DOHH2 (cell line): Measurements from ENCODE around the gene P3H3.

Experiments
- H3F3A ChIP-seq: fragments of 200-600 bp; sonication (generic), shearing (Covaris generic); 2 replicates; pipeline ENCODE4 v1.6.0; 2016; ENCODE audit warnings: antibody characterized with exemption, mild to moderate bottlenecking; ENCODE audit not compliant: control insufficient read depth, insufficient read depth
- H3K27ac ChIP-seq: fragments of 200-600 bp; sonication (generic); 2 replicates; pipeline ENCODE4 v1.5.1; 2014; ENCODE audit warnings: low read depth, mild to moderate bottlenecking, low read length, moderate library complexity
- H3K27me3 ChIP-seq: fragments of 200-600 bp; sonication (generic); 2 replicates; pipeline ENCODE4 v1.6.1; 2014; ENCODE audit warnings: mild to moderate bottlenecking, low read length, mixed read lengths; ENCODE audit not compliant: control insufficient read depth
- H3K36me3 ChIP-seq: fragments of 200-600 bp; sonication (generic); 2 replicates; pipeline ENCODE4 v1.6.1; 2014; ENCODE audit warnings: mild to moderate bottlenecking, low read length, moderate library complexity, mixed read lengths; ENCODE audit not compliant: control insufficient read depth
- H3K4me1 ChIP-seq: fragments of 200-600 bp; sonication (generic); 2 replicates; pipeline ENCODE4 v1.6.1; 2014; ENCODE audit warnings: mild to moderate bottlenecking, low read length, mixed read lengths; ENCODE audit not compliant: control insufficient read depth
- H3K4me2 ChIP-seq: fragments of 200-600 bp; sonication (generic); 2 replicates; pipeline ENCODE4 v1.6.0; 2014; ENCODE audit warnings: mild to moderate bottlenecking, low read length, moderate library complexity
- H3K4me3 ChIP-seq: fragments of 200-600 bp; sonication (generic); 2 replicates; pipeline ENCODE4 v1.5.1; 2014; ENCODE audit warnings: mild to moderate bottlenecking, low read length, mixed read lengths
- H3K79me2 ChIP-seq: fragments of 200-600 bp; sonication (generic); 2 replicates; pipeline ENCODE4 v1.6.1; 2014; ENCODE audit warnings: mild to moderate bottlenecking, low read length, mixed read lengths; ENCODE audit not compliant: control insufficient read depth
- H3K9me2 ChIP-seq: fragments of 200-600 bp; sonication (generic); replicated peaks from 2 replicates; pipeline ENCODE4 v1.6.1; 2014; ENCODE audit warnings: mild to moderate bottlenecking, low read length, mixed read lengths; ENCODE audit not compliant: control insufficient read depth
- H3K9me3 ChIP-seq: fragments of 200-600 bp; sonication (generic); 2 replicates; pipeline ENCODE4 v1.6.1; 2014; ENCODE audit warnings: antibody characterized with exemption, low read length, mixed read lengths; ENCODE audit not compliant: control insufficient read depth, insufficient read depth
- H4K20me1 ChIP-seq: fragments of 200-600 bp; sonication (generic); 2 replicates; pipeline ENCODE4 v1.6.0; 2014; ENCODE audit warnings: low read depth, mild to moderate bottlenecking, antibody characterized with exemption, low read length, moderate library complexity; ENCODE audit not compliant: control insufficient read depth, insufficient read depth
- EZH2phosphoT487 ChIP-seq: fragments of 200-600 bp; sonication (generic); IDR thresholded peaks from 2 replicates; pipeline ENCODE4 v1.6.1; 2017; ENCODE audit warnings: borderline replicate concordance, mild to moderate bottlenecking, antibody characterized with exemption, low read length, moderate library complexity, mixed read lengths
- TF ChIP-seq, protein P1 (sequence below): fragments of 200-600 bp; sonication (generic); IDR thresholded peaks from one replicate; pipeline ENCODE4 v1.5.1; 2014; ENCODE audit warnings: antibody characterized with exemption, mild to moderate bottlenecking, low read depth, low read length; ENCODE audit not compliant: poor library complexity, severe bottlenecking

The P3H3 gene

DNA sequence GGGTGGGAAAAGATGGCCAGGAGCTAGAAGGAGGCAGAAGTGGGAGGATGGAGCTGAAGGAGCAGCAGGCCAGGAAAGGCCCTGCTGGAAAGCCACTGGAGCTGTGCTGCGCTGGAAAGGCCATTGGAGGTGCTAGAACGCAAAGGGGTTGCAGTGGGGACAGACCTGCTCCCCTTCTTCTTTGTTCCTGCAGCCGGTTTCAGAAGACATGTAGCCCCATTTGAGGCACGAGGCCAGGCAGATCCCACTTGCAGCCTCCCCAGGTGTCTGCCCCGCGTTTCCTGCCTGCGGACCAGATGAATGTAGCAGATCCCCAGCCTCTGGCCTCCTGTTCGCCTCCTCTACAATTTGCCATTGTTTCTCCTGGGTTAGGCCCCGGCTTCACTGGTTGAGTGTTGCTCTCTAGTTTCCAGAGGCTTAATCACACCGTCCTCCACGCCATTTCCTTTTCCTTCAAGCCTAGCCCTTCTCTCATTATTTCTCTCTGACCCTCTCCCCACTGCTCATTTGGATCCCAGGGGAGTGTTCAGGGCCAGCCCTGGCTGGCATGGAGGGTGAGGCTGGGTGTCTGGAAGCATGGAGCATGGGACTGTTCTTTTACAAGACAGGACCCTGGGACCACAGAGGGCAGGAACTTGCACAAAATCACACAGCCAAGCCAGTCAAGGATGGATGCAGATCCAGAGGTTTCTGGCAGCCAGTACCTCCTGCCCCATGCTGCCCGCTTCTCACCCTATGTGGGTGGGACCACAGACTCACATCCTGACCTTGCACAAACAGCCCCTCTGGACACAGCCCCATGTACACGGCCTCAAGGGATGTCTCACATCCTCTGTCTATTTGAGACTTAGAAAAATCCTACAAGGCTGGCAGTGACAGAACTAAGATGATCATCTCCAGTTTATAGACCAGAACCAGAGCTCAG, 8.8 kb upstream of the P3H3 start:
- Histone ChIP-seq H4K20me1 (no peaks in the 10 kb centered on the region), H3K9me3 (no peaks in the 10 kb centered on the region), H3K79me2 (no peaks in the 10 kb centered on the region), H3K4me2 (no peak overlapping the region), H3K36me3 (no peaks in the 10 kb centered on the region), H3K4me3 (no peak overlapping the region), H3K9me2 (no peaks in the 10 kb centered on the region), H3K27me3 (peaks cover 50% of the 10 kb centered on the region), H3K27ac (no peak overlapping the region), H3F3A (no peaks in the 10 kb centered on the region), H3K4me1 (peaks cover 10% of the 10 kb centered on the region)
- TF ChIP-seq, protein P1, sequence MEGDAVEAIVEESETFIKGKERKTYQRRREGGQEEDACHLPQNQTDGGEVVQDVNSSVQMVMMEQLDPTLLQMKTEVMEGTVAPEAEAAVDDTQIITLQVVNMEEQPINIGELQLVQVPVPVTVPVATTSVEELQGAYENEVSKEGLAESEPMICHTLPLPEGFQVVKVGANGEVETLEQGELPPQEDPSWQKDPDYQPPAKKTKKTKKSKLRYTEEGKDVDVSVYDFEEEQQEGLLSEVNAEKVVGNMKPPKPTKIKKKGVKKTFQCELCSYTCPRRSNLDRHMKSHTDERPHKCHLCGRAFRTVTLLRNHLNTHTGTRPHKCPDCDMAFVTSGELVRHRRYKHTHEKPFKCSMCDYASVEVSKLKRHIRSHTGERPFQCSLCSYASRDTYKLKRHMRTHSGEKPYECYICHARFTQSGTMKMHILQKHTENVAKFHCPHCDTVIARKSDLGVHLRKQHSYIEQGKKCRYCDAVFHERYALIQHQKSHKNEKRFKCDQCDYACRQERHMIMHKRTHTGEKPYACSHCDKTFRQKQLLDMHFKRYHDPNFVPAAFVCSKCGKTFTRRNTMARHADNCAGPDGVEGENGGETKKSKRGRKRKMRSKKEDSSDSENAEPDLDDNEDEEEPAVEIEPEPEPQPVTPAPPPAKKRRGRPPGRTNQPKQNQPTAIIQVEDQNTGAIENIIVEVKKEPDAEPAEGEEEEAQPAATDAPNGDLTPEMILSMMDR = no peak
- no peak for TF ChIP-seq EZH2phosphoT487

DNA sequence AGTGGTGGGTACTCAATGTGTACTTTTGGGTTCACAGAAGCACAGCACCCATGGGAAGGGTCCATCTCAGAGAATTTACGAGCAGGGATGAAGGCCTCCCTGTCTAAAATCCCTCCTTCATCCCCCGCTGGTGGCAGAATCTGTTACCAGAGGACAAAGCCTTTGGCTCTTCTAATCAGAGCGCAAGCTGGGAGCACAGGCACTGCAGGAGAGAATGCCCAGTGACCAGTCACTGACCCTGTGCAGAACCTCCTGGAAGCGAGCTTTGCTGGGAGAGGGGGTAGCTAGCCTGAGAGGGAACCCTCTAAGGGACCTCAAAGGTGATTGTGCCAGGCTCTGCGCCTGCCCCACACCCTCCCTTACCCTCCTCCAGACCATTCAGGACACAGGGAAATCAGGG, 8.0 kb upstream of the P3H3 start:
- H3K9me3 ChIP-seq = no peaks in the 10 kb centered on the region
- no peaks in the 10 kb centered on the region for H3K9me2 ChIP-seq
- peaks cover 10% of the 10 kb centered on the region for H3K4me1 ChIP-seq
- H3K4me3 ChIP-seq = no peak overlapping the region
- no peaks in the 10 kb centered on the region for H3K79me2 ChIP-seq
- no peaks in the 10 kb centered on the region for H3K36me3 ChIP-seq
- no peak overlapping the region for H3K4me2 ChIP-seq
- H3K27ac ChIP-seq = no peak overlapping the region
- no peaks in the 10 kb centered on the region for H3F3A ChIP-seq
- TF ChIP-seq, protein P1 = no peak
- no peak for TF ChIP-seq EZH2phosphoT487
- peaks cover 52% of the 10 kb centered on the region for H3K27me3 ChIP-seq
- H4K20me1 ChIP-seq = no peaks in the 10 kb centered on the region

DNA sequence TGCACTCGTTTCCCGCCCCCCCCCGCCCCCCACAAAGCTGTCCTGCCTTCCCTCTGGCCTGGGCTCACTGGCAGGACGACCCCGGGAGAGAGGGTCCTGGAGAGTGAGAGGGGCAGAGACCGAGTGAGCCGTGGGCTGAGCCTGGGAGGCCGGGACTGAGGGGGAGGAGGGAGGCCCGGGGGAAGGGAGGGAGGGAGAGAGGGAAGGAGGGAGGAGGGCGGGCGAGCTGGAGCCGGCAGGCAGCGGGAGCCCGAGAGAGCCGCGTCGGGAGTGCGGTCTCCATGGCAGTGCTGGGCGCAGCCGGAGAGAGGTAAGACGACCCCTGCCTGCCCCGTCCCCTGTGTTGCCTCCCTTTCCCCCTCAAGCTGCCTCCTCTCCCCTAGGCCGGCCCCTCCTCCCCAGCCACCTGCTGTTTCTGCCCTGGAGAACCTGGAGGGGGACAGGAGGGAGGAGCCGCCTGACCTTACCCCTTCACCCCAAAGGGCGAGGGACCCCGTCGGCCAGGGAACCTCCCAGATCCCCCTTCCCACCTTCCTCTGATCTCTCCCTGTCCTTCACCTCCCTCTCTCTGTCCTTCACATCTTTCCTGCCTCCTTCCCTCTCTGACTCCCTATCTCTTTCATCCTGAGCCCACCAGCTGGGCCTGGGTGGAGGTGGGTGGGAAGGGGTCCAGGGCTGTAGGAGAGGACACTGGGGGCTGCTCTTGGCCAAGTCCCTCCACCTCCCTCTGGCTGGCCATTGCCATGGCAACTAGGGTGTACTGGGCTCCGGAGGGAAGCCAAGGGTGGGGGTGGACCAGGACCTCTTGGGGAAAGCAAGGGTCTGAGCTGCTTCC, 6.4 kb upstream of the P3H3 start, which contains the start of gene GPR162:
TSS of gene GPR162 (plus strand) at position 231 of the 835 bp plus-strand sequence. CDS start 2,078 bp downstream, outside the sequence.
- TF ChIP-seq, protein P1 = no peak
- TF ChIP-seq EZH2phosphoT487 = no peak
- peaks cover 10% of the 10 kb centered on the region for H3K4me1 ChIP-seq
- no peaks in the 10 kb centered on the region for H3K36me3 ChIP-seq
- H3K27ac ChIP-seq = no peak within 1 kb of the TSS
- H4K20me1 ChIP-seq = no peaks in the 10 kb centered on the region
- peak within 1 kb of the TSS; percentile 25 for H3K4me2 ChIP-seq
- no peaks in the 10 kb centered on the region for H3K9me3 ChIP-seq
- H3K9me2 ChIP-seq = no peaks in the 10 kb centered on the region
- no peaks in the 10 kb centered on the region for H3K79me2 ChIP-seq
- no peaks in the 10 kb centered on the region for H3F3A ChIP-seq
- H3K4me3 ChIP-seq = no peak within 1 kb of the TSS
- peaks cover 68% of the 10 kb centered on the region for H3K27me3 ChIP-seq
